Spinal cord (tissue), 10 donors: ENCODE measurements around the gene ANXA2. TPM values are rescaled to one million over a fixed set of nuclear protein-coding genes. Genes with fewer than 3 reads are reported as not detected.

ENCODE experiments used
- DNase-seq, 6 donors: peaks; one replicate each; pipeline versions ENCODE4 v3.0.0 to v3.0.0-alpha.2; 2013 to 2015; ENCODE audit warnings: low spot score in 6 of 6, low read depth in 4 of 6
- H3K27ac ChIP-seq: one replicate; pipeline ENCODE4 v1.5.1; 2013; ENCODE audit warnings: low read depth, low read length, control low read depth
- H3K27me3 ChIP-seq: one replicate; pipeline ENCODE4 v1.6.1; 2013; ENCODE audit warnings: low read length; ENCODE audit not compliant: control insufficient read depth, insufficient read depth
- H3K36me3 ChIP-seq: one replicate; pipeline ENCODE4 v1.6.1; 2013; ENCODE audit warnings: low read length; ENCODE audit not compliant: control insufficient read depth, insufficient read depth
- H3K4me1 ChIP-seq: one replicate; pipeline ENCODE4 v1.6.1; 2013; ENCODE audit warnings: low read length; ENCODE audit not compliant: control insufficient read depth, insufficient read depth
- H3K4me3 ChIP-seq: one replicate; pipeline ENCODE4 v1.5.1; 2013; ENCODE audit warnings: low read depth, low read length, control low read depth
- H3K9me3 ChIP-seq: one replicate; pipeline ENCODE4 v1.6.1; 2013; ENCODE audit warnings: low read length; ENCODE audit not compliant: control insufficient read depth, insufficient read depth
- WGBS: methylation state at CpG from one replicate; pipeline ENCODE4 v1.1.5; 2013; ENCODE audit warnings: missing lambda C conversion rate; ENCODE audit not compliant: insufficient coverage; 5-methylcytosine and 5-hydroxymethylcytosine counted together
- polyA plus RNA-seq, 2 donors: library from polyadenylated mRNA; unstranded; fragments of 120-200 nt; gene quantifications; one replicate each; pipeline ENCODE4 v1.2.1, GENCODE V29; 2013; ENCODE audit not compliant: insufficient read length in 2 of 2
- small RNA-seq: library from RNA; depleted of rRNA; stranded (forward); fragments of <200 nt; gene quantifications from one replicate; pipeline ENCODE3, GENCODE V24; 2014; ENCODE audit warnings: low replicate concordance
- total RNA-seq, 2 donors: library from RNA; depleted of rRNA in 1 of 2; stranded (reverse); fragments of 120-200 nt in 1 of 2; fragments of >200 nt in 1 of 2; gene quantifications; one replicate each; pipeline versions ENCODE4 v1.2.3 to v1.2.4, GENCODE V29; 2013 to 2014
- donor health status: healthy.

ANXA2 gene
- total and polyA plus RNA-seq, 4 donors, result 119 to 1,008 (median 412) TPM

- H3K4me1 ChIP-seq, result peaks cover 8% of the 10 kb centered on the region
- H3K36me3 ChIP-seq, result no peaks in the 10 kb centered on the region
- H3K9me3 ChIP-seq, result peaks cover 1% of the 10 kb centered on the region
- 11% methylated on average over 16 of the region's 18 CpGs for WGBS
- peak; percentile 42 to 93 (median 60) for DNase-seq
- peak overlapping the region; percentile 71 for H3K27ac ChIP-seq
- H3K4me3 ChIP-seq, result no peak overlapping the region
- H3K27me3 ChIP-seq, result no peaks in the 10 kb centered on the region
These were observed 98.2 kb downstream of the ANXA2 start for GRCh38 chr15:60299452-60300047.

Small RNA genes within 50 kb of the gene (small RNA-seq; reads per million reads assigned to genes)
- gene AC087385.3, result not detected

Other genes with a start within 250 kb of the ANXA2 start
- 10 to 100 TPM; 43.6 to 63.8 TPM for gene ICE2, start 81.2 kb upstream of the ANXA2 start, total RNA-seq
- gene ICE2, start 81.2 kb upstream of the ANXA2 start, polyA plus RNA-seq, result 10 to 100 TPM; 38.7 to 44.6 TPM